ENCODE measurements around the gene GIMAP2.
"Not testable (repeated sequence)": the region's sequence is repeated elsewhere in the genome, so short reads cannot be mapped to it uniquely, and the experiment has no call there.

The GIMAP2 gene

GRCh38 chr7:150654692-150655091, 30.8 kb upstream of the GIMAP2 start:
- POLR2A ChIA-PET, result no interaction called here
- DNase-seq (ENCODE audit: extremely low spot score), result no peak
- TF ChIP-seq CTCF (IDR thresholded peaks at IDR 0.05; ENCODE audit: control extremely low read depth, extremely low read depth, low read depth, missing control alignments), result no peak
- CTCF ChIA-PET, result no interaction called here

- TF ChIP-seq CTCF (IDR thresholded peaks at IDR 0.05; ENCODE audit: control extremely low read depth, extremely low read depth, low read depth, missing control alignments), result no peak
- CTCF ChIA-PET, result no interaction called here
- POLR2A ChIA-PET, result no interaction called here
- no peak for DNase-seq (ENCODE audit: extremely low spot score)
Measured at GRCh38 chr7:150656047-150656446, 29.5 kb upstream of the GIMAP2 start.

DNA sequence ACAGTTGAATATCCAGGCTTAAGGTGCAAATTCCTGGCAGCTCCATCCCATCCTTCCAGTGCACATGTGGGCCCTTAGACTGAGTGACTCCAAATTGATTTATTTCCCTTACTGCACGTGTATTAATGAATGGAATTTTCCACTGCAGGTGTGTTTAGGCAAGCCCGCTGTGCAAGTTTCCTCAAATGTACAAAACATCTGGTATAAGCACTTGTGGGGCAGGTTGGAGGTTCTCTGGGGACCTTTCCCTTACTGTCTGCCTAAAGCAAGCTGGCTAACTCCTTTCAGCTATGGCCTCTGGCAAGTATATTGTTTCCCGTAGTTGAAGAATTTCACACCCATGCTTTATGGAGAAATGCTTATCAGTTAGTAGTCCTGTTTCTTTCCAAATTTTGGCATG, 28.0 kb upstream of the GIMAP2 start:
- CTCF ChIA-PET, result interaction anchor here (0.9 to 1.5 kb wide), 3 partner anchors 8 to 80 kb away, joined by 3 to 4 read pairs (median 3); partner anchors contain the start of genes GIMAP2 and GIMAP5
- DNase-seq (ENCODE audit: extremely low spot score), result no peak
- no peak for TF ChIP-seq CTCF (IDR thresholded peaks at IDR 0.05; ENCODE audit: control extremely low read depth, extremely low read depth, low read depth, missing control alignments)
- POLR2A ChIA-PET, result no interaction called here

- ChIA-PET POLR2A (no interaction called here), CTCF (interaction anchor here (0.9 kb wide), 1 partner anchor 11 kb away, joined by 3 read pairs; no protein-coding TSS in a partner anchor)
- no peak for TF ChIP-seq CTCF (IDR thresholded peaks at IDR 0.05; ENCODE audit: control extremely low read depth, extremely low read depth, low read depth, missing control alignments)
- no peak for DNase-seq (ENCODE audit: extremely low spot score)
Measured at GRCh38 chr7:150660939-150661613, 24.4 kb upstream of the GIMAP2 start.

- CTCF ChIA-PET; DNase-seq (ENCODE audit: extremely low spot score); POLR2A ChIA-PET: not testable (repeated sequence)
Measured at GRCh38 chr7:150662821-150663220, 22.7 kb upstream of the GIMAP2 start.

- POLR2A ChIA-PET, result no interaction called here
- TF ChIP-seq CTCF (IDR thresholded peaks at IDR 0.05; ENCODE audit: control extremely low read depth, extremely low read depth, low read depth, missing control alignments), result no peak
- DNase-seq (ENCODE audit: extremely low spot score), result no peak
- CTCF ChIA-PET, result no interaction called here
Measured at GRCh38 chr7:150663802-150664494, 21.6 kb upstream of the GIMAP2 start.

- no peak for DNase-seq (ENCODE audit: extremely low spot score)
- ChIA-PET POLR2A (no interaction called here), CTCF (interaction anchor here (2.1 kb wide), 1 partner anchor 21 kb away, joined by 10 read pairs; the partner anchor contains the start of gene GIMAP2)
- TF ChIP-seq CTCF (IDR thresholded peaks at IDR 0.05; ENCODE audit: control extremely low read depth, extremely low read depth, low read depth, missing control alignments), result no peak
Measured at GRCh38 chr7:150665089-150665748, 20.3 kb upstream of the GIMAP2 start.

All from GM10248 (cell line).